Right renal pelvis (tissue), 4 donors: ENCODE measurements around the gene MEGF11. TPM values are rescaled to one million over a fixed set of nuclear protein-coding genes. Genes with fewer than 3 reads are reported as not detected.
A peak's percentile ranks its signal among the peaks of the same experiment; 100 is the strongest.
"Not testable (repeated sequence)": the region's sequence is repeated elsewhere in the genome, so short reads cannot be mapped to it uniquely, and the experiment has no call there.

Experiments used
- DNase-seq, 4 donors: peaks; one replicate each; pipeline ENCODE4 v3.0.0-alpha.2; 2013; ENCODE audit warnings: low read depth in 4 of 4, low spot score in 3 of 4, missing footprints in 1 of 4
- polyA plus RNA-seq, 4 donors: library from polyadenylated mRNA; unstranded; fragments of 120-200 nt; gene quantifications; one replicate each; pipeline ENCODE4 v1.2.1, GENCODE V29; 2013; ENCODE audit not compliant: insufficient read length in 4 of 4

The MEGF11 gene
- polyA plus RNA-seq, 4 donors, result 2.2 to 3.8 (median 2.6) TPM

DNA sequence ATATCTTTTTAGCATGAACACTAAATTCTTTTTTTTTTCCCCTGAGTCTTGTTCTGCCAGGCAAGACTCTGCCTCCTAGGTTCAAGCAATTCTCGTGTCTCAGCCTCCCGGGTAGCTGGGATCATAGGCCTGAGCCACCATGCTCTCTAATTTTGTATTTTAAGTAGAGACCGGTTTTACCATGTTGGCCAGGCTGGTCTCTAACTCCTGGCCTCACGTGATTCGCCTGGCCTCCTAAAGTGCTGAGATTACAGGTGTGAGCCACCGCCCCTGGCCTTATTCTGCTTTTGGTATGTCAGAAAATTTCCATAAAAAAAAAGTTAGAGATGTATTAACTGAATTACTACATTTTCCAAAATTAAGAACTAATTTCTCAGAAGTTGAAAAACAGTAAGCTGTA is 370.0 kb downstream of the MEGF11 start:
- no peak for DNase-seq

DNA sequence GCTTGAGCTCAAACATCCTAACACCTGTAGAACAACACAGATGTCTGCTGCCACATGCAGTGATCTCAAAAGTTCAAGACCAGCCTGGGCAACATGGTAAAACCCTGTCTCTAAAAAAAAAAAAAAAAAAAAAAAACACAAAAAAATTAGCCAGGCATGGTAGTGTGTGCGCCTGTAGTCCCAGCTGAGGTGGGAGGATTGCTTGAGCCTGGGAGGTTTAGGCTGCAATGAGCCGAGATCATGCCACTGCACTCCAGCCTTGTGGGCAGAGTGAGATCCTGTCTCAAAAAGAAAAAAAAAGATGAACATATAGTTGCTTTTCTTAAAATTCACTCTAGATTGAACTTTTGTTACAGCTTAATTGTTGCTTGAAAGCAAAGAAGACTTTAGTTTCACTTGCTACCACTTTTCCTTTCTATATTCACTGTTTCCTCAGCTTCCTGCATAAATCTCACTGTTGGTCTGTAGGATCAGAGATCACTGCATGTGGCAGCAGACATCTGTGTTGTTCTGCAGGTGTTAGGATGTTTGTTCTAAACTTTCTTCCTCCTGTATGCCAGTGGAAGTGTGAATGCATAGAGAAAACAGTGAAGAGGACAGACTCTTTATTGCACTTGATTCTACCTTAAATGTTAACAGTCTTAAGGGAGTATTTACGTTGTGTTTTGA is 371.6 kb downstream of the MEGF11 start:
- no peak for DNase-seq

GRCh38 chr15:65877749-65878148 is 375.8 kb downstream of the MEGF11 start:
- DNase-seq, result no peak

- DNase-seq, result no peak
These were observed 378.1 kb downstream of the MEGF11 start for GRCh38 chr15:65875458-65875857.

DNA sequence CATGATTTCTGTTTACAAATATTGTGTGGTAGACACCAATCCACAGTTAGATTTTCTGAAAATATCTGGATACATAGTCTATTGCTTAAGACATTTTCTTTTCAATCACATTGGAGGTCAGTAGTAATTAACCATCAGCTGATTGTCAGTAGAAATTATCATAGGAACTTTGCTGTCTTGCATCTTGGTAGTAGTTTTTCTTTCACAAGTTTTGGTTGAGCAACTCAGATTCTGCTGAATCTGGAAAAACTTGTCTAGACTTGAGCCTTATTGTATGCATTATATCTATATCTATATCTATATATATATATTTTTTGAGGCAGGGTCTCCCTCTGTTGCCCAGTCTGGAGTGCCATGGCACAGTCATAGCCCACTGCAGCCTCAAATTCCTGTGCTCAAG is 380.3 kb downstream of the MEGF11 start:
- no peak for DNase-seq

DNA sequence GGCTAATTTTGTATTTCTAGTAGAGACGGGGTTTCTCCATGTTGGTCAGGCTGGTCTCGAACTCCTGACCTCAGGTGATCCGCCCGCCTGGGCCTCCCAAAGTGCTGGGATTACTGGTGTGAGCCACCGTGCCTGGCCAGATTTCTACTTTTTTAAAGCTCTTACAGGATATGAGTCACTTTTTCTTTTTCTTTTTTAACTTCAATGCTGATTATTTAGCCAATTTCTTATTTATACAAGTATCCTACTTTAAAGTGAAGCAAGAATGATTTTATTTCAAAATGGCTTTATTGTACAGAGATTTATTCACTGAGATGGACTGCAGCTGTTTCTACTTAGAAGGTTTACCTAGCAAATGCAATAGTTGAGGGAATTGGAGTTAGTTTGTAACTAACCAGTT is 381.0 kb downstream of the MEGF11 start:
- DNase-seq, result not testable (repeated sequence)

GRCh38 chr15:65871886-65872285 is 381.7 kb downstream of the MEGF11 start:
- not testable (repeated sequence) for DNase-seq

DNA sequence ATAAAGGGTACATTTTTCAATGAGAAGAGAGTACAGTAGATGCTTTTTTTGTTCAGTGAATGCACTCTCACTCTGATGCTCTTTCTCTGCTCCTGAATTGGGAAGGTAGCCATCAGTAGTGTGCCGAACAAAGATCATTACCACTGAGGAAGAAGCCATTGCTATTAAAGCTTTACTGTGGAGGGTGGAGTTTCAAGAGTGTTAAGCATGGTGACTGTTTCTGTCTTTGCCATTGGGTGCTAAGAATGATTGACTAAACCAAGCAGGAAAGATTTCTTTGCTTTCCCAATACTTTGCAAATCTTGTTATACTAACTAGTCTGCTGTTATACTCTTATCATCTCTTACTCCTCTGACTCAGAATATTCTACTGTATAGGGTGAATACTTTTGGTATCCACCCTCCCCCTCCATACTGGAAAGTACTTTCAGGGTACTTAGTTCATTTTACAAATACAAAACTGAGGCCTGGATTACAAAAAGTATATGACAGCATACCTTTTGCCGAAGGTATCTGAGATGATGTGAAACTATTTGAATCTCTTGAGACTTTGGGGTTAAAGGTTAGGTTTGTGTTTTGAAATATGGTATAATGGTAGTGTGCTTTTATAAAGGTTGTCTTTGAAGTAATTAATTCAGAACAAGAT is 382.5 kb downstream of the MEGF11 start:
- no peak for DNase-seq

- peak in 1 of 4 donors; percentile 45 for DNase-seq
These were observed 383.3 kb downstream of the MEGF11 start for GRCh38 chr15:65869954-65870871.

- DNase-seq, result peak; percentile 91 to 96 (median 93)
These were observed 384.2 kb downstream of the MEGF11 start, which contains the start of gene RAB11A for GRCh38 chr15:65869126-65869953. Gene RAB11A, plus strand, starts transcription at chr15:65869491. Its CDS starts 95 bp downstream, at chr15:65869586.

DNA sequence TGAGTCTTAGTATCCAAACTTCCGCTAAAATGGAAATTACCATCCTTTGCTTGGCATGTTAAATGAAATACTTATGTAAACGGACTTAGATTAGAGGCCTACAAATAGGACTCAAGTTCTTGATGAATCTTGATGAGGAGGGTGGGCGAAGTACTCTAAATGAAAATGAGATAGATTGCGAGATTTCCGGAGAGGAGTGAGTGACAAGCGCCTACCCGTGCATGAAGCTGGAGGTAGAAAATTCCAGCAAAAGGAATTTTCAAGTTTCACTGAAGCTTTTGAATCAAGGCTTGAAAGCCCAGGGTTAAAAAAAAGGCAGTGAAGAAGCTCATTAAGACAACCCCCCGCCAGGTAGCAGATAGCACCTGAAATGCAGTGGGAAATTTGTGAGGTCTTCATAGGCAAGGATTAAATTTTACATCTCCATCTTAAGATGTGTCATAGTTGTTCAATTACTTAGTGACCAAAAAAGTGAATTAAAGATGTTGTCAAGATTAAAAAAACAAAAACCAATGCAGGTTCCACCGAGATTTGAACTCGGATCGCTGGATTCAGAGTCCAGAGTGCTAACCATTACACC is 384.9 kb downstream of the MEGF11 start:
- DNase-seq, result no peak

- not testable (repeated sequence) for DNase-seq
These were observed 385.6 kb downstream of the MEGF11 start for GRCh38 chr15:65867933-65868332.

DNA sequence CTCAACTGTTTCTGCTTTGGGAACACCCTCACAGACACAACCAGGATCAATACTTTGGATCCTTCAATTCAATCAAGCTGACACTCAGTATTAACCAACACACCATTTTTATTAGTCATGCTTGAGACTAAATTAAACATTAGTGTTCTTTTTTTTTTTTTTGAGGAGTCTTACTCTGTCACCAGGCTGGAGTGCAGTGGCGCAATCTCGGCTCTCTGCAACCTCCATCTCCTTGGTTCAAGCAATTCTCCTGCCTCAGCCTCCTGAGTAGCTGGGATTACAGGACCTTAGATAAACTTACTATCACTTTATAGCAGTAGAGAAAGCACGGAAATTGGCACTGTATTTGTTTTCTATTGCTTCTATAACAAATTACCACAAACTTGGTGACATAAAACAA is 386.3 kb downstream of the MEGF11 start:
- DNase-seq, result no peak

DNA sequence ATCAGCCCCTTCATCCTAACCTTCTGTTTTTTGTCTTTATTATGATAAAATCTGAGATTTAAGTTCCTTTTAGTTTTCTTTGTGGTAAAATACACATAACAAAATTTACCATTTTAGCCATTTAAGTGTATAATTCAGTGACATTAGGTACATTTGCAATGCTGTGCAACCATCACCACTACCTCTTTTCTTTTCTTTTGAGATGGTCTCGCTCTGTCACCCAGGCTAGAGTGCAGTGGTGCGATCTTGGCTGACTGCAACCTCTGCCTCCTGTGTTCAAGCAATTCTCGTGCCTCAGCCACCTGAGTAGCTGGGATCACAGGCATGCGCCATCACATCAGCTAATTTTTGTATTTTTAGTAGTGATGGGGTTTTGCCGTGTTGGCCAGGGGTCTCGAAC is 390.4 kb downstream of the MEGF11 start:
- no peak for DNase-seq

- DNase-seq, result no peak
These were observed 390.9 kb downstream of the MEGF11 start for GRCh38 chr15:65862682-65863081.

DNA sequence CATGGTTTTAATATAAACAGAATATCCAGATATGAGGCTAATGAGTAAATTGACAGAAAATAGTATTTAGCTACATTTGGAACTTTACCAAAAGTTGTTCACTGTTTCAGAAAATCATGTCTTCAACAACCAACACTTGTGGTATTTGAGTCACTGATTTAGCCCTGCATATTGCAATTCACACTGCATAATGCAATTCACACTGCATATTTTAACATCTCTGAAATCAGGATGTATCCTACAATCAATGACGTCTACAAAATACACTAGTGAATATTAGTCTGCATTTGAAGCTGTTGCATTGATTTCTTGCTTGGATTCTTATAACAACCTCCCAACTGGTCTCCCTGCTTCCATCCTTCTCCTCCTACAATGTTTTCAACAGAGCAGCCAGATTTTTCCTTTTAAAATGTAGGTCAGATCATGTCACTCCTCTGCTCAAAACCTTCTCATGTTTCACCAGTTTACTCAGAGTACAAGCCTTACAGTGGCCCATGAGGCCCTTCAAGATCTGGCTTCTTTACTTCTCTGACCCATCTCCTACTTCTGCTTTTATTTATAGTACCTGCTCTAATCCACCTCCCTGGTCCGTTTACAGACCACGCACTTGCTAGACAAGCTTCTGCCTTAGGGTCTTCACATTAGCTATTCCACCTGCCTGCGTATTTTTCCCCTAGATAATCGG is 395.7 kb downstream of the MEGF11 start:
- no peak for DNase-seq

DNA sequence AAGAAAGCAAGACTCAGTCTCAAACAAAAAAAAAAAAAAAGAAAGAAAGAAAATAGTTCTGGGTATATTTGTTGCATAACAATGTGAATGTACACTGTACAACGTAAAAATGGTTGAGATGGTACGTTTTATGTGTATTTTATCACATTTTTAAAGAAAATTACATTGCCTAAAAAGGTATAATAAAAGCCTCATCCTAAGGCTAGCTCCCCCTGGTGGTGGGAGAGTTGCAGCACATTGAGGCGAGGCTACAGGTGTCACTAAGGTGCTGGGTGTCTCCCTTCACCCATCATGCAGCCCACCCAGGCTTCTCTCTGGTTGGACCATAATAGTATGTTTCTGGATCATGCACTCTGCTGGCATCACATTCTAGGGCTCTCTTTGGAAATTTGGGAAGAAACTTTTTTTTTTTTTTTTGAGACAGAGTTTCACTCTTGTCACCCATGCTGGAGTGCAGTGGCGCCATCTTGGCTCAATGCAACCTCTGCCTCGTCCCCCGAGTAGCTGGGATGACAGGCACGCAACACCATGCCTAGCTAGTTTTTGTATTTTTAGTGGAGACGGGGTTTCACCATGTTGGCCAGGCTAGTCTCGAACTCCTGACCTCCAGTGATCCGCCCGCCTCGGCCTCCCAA is 396.6 kb downstream of the MEGF11 start:
- no peak for DNase-seq

DNA sequence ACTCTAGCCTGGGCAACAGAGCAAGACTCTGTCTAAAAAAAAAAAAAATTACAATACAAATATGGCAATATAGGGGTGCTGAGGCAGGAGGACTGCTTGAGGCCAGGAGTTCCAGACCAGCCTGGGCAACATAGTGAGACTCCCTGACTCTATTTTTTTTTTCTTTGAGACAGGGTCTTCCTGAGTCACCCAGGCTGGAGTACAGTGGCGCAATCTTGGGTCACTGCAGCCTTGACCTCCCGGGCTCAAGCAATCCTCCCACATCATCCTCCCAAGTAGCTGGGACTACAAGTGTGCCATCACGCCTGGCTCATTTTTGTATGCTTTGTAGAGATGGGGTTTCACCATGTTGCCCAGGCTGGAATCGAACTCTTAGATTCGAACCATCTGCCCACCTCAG is 401.6 kb downstream of the MEGF11 start:
- no peak for DNase-seq

DNA sequence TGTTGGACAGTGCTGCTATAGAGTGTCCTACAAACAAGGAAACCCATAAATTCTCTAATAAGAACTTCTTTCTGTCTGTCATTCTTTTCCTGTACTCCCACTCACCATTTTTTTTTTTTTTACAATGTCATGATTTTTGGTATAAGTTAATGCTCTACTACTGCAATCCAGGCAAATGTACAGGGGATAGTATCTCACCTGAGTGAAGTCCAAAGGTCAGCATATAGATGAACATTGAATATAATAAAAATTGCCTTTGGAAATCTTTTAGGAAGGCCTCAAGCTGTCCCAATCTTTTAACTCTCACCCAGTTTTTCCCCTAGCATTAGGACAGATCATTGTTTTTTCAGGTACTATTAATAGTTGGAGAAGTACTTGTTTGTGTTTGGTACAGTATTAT is 405.6 kb downstream of the MEGF11 start:
- no peak for DNase-seq
